Ramos (cell line): ENCODE data around the gene AFF2.

Experiments used
- in situ Hi-C: fragments of 300-500 bp; cut with MboI; formaldehyde crosslinking; loops from one replicate; pipeline ENCODE4 v1.14.3; 2022; ENCODE audit warnings: low sequenced_read_pairs; ENCODE audit not compliant: unreplicated experiment

AFF2 gene

DNA sequence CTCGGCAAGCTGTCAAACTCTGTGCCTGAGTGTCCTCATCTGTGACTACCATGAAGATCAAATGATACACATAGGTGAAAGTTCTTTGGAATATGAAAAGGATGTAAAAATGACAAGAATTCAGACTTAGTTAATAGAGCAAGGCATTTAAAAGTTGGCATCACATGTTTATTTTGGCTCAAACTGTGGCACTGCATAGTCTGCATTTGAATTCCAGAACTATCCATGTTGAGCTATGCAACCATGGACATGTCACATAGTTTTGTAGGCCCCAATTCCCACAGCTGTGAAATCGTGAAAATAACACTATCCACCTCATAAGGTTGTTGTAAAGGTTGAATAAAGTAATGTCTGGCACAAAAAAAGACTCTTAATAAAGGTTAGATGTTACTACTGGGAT lies 33.9 kb downstream of the AFF2 start:
- in situ Hi-C loops = no loop called here

DNA sequence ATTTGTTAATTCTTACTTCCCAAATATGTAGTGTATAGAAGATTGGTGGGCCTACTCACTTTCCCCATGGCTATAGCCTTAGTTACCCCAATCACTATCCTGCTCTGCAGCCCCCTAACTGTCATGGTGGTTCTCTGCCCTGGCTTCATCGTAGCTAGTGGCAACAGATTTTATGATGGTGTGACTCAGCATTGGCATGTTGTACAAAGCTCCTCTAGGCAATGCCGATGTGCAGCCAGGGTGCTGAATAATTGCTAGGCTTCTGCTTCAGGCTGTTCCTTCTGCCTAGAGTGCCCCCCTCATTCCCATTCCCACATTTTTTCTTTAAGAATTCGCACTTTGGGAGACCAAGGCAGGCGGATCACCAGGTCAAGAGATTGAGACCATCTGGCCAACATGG lies 35.2 kb downstream of the AFF2 start:
- in situ Hi-C loops = no loop called here

DNA sequence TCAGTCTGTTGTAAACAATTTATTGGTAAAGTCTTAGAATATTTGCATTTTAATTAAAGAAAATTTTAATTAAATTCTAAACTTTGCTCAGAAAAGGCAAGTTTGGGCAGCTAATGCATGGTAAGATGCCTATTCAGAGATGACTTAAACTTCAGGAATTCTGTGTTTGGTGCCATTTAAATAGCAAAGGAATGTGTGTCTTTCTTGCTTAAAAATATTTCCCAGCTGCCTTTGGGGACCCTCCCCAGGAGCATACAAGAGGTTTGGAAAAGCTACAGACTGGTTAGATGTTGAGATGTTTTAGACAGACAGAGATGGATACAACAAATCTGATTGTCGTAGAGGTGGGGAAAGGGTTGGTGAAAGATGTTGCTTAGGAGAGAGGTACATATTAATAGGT lies 36.5 kb downstream of the AFF2 start:
- in situ Hi-C loops = no loop called here

DNA sequence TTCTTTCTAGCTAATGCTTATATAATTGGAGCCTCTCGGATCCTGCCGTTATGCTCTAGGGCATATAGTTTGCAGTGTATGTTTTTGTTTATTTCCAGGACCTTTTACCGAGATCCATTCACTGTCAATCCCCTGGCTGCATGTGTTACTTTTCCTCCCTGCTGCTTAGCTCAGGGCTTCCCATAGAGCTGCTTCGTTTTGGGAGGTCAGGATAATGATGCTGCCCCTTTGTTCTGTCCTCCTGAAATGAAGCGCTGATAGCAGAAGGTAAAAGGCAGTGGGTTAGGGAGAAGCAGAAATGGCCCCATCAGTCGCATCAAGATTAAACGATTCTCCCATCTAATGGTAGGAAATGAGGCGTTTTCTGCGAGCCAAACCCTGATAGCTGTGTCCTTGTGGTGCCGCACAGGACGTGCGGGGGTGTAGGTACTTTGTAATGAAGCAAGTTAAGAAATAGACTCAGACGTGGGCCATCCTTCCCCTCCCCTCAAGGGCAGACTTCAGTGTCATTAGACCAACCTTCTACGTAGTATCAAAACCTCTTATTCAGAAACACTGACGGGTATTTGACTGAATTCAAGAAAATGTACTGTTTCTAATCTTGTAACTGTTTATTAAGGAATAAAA lies 37.3 kb downstream of the AFF2 start:
- in situ Hi-C loops = no loop called here

DNA sequence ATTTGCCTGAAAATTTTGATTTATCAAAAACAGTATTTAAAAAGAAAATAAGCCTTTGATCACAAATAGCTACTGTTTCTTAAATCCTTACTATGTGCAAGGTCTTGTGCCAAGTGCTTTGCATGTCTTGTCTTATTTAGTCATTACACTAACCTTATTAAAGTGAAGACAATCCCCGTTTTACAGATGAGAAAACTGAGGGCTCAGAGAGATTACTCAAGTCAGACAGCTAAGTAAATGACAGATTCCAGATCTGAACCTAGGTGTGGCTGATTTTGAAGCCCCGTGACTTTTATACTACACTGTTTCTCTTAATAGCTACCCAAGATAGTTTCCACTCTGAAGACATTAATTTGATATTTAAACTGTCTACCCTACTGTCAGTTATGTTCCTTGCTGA lies 38.2 kb downstream of the AFF2 start:
- in situ Hi-C loops = no loop called here

DNA sequence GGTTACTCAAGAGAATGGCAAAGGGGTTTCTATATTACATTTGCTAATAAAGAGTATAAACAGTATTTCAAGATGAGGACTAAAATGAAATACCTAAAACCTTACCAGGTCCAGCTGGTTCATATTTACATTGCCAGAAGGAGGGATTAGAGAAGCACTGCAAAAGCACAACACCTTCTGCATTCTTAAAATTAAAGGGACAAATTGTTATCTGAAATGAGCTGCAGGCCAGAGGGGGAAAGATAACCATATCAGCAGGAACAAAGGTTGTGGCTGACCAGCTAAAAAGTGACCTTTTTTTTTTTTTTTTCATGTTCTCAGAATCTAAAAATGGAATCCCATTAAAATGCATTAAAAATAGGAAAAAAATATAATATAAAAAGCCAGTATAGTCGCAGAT lies 39.7 kb downstream of the AFF2 start:
- in situ Hi-C loops = no loop called here

DNA sequence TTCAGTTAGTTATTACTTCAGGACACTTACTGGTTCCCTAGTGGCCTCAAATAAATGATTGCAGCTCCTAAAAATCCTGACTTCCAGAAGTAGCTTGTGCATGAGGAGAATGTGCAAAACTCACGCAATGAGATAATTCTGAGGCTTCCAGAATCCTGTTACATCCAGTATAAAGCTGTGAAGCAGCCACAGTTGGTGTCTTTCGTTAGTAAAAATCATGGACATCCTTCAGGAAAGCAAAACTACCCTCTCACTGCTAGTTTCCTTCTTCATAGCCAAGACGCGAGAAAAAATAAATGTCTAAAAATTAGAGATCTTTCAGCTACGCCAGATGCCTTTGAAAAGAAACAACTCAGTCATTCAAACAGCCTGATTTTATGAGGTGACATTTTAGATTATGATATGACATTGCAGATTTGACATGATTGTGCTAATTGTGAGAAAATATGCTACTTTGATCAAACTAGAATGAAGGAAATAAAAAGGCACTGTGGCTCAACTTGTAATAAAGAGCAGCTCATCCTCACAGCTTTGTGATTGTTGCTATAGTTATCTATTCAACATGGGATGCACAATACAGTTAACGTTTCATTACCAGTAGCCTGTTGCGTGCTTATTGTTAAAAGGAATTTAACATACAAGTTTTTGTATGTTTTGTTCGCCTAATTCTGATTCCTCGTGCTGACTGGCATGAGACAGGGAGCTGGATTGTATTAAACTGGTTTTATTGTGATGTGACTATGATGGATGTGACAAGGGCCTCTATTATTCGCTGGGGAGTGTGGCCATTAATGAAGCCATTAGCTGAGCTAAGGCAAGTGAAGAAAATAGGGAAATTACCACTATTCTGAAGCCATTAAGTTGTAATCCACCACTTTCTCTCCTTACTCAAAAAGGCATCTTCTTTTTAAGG lies 40.5 kb downstream of the AFF2 start:
- in situ Hi-C loops = no loop called here

DNA sequence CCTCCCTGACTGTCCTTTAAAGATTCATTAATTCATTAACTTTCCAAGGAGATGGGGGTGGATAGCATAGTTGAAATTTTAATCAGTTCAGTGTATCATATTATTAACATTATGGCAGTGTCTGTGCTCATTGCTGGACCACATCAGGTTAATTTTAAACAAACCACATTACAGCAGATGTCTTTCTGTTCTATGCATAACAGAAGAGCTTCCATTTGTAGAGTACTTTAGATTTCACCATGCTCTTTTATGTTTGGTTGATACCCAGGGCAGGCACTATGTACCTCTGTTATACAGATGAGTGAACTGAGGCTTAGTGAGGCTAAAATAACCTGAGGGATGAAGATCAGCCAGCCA lies 41.1 kb downstream of the AFF2 start:
- in situ Hi-C loops = no loop called here

DNA sequence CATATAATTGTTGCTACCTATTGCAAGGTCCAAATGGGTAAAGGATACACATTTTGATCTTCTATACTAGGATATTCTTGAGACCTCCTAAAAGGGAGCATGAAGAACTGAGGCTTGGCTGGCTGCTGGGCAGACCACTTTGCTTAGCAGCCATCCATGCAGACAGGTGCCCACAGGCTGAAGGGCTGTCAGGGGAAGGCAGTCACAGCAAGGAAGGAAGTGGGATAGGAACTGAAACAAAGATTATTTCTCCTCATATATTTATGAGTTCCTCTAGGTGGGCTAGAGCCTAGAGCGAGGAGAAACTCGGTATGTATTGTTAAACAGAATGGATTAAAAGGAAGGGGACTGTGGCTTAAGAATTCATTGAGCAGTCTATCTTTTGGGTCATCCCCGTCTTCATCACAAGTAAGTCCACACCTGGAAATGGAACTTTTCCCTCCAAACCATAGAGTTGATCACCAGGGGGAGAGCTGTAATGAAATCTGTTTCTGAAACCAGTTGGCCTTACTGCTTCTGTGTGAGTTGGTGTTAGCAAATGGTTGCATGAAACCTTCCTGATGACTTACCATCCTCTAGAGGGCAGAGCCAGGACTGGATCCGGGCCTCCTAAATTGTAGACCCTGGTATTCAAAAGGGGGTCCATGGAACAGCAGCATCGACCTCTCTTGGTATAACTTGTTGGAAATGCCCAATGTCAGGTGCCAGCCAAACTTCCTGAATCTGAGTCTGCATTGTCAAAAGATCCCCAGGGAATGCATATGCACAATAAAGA lies 42.3 kb downstream of the AFF2 start:
- in situ Hi-C loops = no loop called here

DNA sequence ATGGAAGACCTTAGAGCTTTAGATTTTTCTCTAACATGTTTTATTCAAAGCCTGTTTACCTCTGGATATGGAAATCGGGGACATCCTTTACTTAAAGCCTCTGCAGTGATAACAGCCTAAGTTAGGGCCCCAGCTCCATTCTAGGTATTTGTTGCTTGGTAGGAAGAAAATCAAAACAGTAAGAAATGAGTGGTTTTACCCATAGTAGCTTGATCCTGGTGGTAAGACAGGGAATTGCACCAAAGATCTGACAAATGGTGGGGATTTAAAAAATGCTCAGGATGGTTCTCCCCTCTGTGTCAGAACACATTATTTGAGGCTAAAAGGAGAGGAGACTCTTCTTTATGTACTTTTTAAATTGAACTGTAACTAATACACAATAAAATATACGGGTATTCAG lies 52.4 kb downstream of the AFF2 start:
- in situ Hi-C loops = no loop called here

DNA sequence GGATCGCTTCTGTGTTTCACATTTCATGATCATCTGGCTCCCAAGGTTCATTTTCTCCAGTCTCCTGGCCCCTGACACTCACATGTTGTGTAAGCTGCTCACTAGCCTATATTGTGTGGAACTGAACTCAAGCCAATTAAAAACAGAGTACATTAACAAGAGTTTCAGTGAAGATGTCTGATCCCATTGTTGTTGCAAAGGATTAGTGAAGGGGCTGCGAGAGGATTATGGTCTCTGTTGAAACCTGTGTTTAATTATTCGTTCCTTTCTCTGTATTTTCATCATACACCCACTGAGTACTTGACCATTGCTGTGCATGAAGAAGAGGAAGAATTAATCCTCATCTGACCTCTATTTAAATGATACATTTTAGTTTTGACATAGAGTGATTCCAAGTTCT lies 54.7 kb downstream of the AFF2 start:
- in situ Hi-C loops = no loop called here

DNA sequence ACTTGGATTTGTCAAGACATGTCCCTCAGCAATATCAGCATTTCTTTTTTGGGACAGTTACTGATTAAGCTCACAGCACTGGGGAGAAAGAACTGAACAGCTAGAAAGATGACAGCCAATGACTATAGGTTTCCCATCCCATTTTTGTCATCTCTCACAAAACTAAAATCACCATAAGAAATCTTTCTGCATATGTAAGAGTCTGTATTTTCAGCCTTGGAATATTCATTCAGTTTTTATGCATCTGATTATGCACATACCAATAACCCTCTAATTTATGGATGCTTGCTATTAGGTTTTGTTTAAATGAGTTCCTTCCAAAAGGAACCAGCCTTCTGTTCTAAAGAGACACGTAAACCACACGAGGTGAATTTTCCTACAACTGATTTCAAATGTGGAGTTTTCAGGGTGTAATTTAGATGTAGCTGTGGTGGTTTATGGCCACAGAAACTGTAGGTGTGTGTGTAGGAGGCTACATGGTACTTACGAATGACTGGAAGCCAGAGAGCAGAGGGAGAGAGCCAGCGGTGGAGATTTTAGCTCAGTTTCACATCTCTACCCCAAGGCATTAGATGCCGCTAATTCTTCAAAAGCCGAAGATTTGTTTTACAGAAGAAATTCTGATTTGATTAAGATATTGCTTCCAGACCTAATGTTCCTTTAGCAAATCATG lies 55.3 kb downstream of the AFF2 start:
- in situ Hi-C loops = no loop called here

DNA sequence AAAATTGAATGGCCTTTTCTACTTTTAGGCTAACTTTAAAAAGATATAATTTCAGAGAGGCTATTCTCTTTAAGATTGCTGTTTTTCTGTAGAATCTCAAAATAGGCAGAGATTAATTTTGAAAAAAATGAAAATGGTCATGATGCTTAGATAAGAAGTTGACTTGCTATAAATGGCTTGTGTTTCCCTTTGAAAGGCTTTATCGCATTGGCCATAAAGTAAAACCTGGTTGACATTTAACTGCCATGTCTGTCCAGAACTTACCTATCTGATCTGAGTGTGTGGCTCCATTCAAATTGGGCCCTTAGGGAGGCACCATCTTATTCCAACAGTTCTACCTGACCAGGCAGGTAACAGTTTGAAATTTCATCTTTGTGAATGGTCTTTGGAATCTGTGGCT lies 56.1 kb downstream of the AFF2 start:
- in situ Hi-C loops = no loop called here

DNA sequence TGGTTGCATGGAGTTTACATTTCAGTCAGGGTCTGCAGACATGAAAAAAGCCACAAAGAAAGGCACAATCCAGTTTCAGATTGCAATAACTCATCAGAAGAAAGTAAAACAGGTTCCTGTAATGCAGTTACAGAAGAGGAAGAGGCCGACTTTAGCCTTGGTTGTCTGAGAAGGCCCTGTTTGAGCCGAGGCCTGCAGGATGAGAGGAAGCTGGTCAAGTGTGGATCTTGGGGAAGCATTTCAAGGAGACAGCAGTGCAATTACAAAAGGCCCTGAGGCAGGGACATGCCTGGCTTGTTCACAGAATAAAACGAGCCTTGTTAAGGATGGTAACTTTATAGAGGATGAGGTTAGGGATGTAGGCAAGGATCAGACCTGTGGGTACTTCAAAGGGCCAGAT lies 62.4 kb downstream of the AFF2 start:
- in situ Hi-C loops = no loop called here

DNA sequence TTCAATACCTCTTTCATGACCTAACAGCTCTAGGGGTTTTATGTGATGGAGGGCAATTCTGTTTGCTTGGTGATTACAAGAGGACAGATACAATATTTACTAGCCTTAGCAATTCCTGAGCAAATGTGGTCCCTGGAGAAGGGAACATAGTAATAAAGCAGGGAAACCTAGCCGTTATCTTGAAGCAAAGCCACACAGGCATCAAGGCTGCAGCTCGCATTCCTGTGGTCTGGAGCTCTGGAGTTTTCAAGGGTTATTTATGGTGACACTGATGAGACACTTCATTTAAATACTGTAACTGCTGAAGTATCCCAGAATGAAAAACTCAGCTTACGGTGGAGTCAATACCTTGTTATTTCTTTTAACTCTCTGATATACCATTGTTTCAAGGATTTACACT lies 66.8 kb downstream of the AFF2 start:
- in situ Hi-C loops = no loop called here

DNA sequence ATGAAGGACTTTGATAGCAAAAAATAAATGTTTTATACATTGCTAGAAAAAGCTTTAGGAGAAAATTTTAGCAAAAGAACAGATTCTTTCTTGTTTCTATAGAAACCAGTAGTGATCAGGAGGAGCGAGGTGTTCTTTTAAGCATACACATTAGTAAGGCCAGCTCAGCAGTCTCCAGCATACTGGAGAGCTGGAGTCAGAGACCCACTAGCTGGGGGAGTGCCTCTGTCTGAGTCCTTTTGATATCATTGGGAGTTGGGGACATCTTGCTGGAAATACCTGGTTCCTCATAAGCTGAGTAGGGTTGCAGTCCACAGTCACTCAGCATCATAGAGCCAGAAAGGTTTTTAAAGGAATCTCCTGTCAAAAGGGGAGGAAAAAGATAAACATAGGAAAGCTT lies 67.4 kb downstream of the AFF2 start:
- in situ Hi-C loops = no loop called here

DNA sequence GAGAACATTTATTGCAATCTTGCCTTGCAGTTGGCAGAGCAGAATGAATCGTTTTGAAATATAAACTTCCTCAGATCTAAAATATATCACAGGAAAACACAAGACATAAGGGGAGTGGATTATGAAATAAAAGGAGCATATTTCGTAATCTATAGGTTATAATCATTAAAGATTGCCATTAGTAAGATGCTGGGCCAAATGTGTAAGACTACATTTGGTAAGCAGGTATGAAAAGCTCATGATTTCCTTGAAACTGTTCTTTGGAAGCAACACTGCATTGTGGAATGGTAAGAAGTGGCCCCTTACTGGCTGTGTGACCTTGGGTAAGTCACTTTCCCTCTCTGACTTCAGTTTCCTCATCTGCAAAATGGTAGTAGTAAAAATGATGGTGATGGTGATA lies 68.3 kb downstream of the AFF2 start:
- in situ Hi-C loops = no loop called here

DNA sequence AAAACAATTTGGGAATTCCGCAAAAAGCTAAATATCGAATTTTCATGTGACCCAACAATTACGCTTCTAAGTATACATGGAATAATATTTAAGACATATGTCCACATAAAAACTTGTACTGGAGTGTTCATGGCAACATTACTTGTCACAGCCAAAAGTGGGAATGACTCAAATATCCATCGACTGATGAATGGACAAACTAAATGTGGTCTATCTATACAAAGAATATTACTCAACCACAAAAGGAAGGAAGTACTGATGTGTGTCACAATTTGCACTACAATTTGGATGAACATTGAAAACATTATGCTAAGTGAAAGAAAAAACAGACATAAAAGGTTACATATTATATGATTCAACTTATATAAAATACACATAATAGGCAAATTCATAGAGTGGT lies 71.9 kb downstream of the AFF2 start:
- in situ Hi-C loops = no loop called here

DNA sequence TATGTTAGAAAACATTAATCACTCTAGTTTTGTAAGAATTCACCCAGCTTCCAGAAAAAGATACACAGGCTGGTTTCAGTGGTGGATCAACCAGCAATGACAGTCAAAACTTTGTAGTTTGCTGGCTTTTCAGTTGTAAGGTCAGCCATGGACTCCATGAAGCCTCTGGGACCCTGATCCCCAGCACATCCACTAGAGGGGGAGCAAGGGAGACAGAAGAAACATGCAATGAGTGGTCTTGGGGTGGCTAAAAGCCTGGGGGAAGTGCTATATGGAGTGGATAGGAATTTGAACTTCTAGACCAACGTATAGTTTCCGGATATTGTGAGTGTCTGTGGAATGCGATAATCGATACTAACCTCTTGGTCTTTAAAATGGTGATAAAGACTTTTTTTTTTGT lies 72.7 kb downstream of the AFF2 start:
- in situ Hi-C loops = no loop called here

DNA sequence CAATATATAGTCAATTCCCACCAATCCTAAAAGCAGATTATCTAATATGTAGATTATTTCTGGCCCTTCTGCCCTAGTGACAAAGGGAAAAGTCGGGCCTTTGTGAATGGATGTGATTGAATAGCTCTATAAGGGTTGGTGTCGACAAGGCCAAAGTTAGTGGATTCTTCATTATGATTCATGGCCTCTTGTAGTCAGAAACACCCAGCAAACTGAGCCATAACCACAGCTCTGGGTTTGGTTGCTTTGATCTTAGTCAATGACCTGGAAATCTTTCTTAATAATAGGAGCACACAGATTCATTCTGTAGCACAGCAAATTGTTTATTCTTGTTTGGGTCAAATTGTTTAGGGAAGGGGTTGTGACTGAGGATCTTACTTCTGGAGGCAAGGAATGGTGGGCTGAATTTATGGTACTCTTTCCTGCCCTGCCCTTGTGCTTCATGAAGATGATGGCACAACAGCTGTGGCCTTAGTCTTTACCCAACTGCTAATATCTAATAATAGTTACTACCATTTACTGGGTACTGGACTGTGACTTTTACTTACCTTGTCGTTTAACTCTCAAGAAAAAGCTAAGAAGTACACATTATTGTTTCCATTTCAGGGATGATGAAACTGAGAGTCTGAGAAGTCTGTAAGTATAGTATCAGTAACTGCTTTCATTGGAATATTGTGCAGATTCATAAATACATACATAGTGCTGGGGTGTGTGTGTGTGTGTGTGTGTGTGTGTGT lies 74.0 kb downstream of the AFF2 start:
- in situ Hi-C loops = no loop called here
